Measurements from ENCODE around the gene WDR12.
"Not testable (repeated sequence)": the region's sequence is repeated elsewhere in the genome, so short reads cannot be mapped to it uniquely, and the experiment has no call there.

Gene WDR12

DNA sequence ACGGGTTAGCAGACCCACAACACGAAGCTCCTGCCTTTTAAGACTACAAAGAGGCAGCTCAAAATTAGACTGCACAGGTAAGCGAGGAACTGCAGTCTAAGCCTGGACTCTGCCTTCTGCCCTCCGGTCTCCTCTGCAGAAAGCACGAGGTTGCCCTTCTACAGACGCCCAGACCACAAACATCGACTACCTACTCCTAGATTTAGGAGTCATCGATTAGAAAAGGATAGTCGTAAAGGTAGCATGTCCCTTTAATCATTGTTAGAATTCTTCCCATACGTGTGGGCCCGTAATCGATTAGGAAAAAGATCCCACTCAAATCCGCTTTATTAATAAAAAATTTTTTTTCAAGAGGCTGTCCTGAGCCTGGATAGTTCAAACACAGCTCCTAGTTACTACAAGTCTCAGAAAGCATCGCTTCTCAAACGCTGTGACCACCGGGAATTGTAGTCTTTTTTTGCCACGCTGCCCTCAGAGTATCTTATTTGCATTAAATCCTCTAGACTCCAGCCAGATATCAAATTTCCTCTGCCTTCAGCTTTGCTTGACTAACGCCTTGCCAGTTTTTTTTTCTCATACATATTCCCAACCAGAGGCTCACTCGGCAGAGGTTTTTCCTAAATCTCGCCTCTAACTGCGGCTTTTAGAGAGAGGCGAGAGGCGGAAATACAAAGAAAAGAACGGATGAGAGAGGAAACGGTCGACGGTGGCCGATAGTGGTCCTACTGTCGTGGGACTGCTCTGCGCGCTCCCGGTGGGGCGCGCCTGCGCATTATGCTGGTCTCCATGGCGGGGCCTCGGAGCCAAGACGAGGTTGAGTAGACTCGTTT is at the start of gene WDR12, which contains the start of gene CARF:
Gene WDR12, minus strand, starts transcription at position 162 of the 830 bp plus-strand sequence. CDS start 197 bp downstream, outside the sequence.
Gene CARF, plus strand, starts transcription at position 764 of the 830 bp plus-strand sequence. CDS start 29,628 bp downstream, outside the sequence.
- peak; percentile 88 to 92 for DNase-seq

DNA sequence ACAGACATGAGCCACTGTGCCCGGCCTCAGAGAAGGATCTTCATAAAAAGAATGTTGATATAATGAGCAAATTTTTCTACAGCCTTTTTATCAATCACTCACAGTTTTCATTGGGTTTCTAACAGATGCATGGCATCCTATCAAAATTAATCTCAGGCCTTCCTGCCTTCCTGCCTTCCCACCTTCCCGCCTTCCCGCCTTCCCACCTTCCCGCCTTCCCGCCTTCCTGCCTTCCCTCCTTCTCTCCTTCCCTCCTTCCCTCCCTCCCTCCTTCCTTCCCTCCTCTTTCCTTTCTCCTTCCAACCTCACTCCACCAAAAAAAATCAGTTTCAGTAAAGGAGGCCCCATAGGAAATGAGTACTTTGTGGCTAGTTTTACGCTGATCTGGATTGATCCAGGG is 49.1 kb upstream of the WDR12 start:
- DNase-seq: no peak

DNA sequence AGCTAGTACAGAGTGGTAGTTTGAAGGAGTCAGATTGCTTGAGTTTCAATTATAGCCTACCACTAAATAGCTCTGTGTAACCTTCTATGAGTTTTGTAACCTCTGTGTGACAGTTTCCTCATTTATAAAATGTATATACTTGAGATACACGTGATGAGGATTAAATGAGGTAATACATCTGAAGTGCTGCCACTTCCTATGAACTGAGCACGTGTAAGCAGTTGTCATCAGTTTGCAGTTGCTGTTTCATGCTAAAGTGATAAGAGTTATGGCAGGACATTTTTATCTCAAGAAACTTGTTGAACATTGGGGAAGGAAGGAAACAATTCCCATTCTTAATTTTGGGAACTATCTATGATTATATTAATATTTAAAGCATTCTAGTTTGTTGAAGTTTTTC is 39.1 kb upstream of the WDR12 start:
- DNase-seq: no peak

DNA sequence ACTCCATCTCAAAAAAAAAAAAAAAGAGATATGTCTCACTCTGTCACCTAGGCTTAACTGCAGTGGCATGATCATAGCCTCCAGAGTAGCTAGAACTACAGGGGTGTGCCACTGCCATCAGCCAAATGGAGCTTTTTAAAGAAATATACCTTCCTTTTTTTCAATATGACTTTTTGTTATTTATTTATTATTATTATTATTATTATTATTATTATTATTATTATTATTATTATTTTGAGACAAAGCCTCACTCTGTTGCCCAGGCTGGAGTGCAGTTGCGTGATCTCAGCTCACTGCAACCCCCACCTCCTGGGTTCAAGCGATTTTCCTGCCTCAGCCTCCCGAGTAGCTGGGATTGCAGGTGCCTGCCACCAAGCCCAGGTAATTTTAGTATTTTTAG is 37.9 kb upstream of the WDR12 start:
- not testable (repeated sequence) for DNase-seq

DNA sequence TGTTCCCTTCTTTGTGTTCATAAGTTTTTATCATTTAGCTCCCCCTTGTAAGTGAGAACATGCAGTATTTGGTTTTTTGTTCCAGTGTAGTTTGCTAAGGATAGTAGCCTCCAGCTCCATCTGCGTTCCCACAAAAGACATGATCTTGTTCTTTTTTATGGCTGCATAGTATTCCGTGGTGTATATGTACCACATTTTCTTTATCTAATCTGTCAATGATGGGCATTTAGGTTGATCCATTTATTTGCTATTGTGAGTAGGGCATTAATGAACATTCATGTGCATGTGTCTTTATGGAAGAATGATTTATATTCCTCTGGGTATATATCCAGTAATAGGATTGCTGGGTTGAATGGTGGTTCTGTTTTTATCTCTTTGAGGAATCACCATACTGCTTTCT is 34.0 kb upstream of the WDR12 start:
- no peak for DNase-seq

DNA sequence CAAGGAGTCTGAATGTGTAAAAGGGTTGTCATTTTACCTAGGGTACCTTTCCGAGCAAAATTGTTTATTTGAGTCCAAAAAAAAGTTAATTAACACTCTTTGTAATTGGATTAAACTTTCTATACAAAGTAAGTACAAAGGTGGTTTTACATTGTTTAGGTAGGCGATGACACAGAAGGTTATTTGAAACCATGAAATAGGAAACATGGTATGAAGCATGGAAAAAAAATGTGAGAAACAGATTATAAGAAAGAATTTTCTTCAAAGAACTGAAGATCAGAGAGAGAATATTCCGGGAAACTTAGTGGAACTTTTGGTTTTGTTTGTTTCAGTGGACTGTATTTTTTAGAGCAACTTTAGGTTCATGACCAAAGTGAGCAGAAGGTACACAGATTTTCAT is 33.3 kb upstream of the WDR12 start:
- DNase-seq: no peak

DNA sequence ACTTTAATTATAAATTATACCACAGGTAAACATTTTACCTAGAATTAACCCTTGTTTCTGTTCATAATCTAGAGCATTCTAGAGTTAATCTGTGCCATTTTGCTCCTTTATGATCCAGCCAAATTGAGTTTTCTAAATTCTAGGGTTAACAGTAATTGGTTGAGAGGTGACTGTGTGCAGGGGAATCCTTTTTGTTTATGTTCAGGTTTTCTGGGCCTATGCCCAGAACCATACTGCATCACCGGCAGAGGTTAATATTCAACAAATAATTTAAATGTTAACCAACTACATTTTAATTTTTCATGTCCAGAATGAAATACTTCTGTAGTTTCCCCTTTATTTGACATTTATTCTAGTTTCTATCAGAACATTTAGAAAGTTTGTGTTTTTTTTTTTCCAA is 32.9 kb upstream of the WDR12 start:
- DNase-seq: no peak

DNA sequence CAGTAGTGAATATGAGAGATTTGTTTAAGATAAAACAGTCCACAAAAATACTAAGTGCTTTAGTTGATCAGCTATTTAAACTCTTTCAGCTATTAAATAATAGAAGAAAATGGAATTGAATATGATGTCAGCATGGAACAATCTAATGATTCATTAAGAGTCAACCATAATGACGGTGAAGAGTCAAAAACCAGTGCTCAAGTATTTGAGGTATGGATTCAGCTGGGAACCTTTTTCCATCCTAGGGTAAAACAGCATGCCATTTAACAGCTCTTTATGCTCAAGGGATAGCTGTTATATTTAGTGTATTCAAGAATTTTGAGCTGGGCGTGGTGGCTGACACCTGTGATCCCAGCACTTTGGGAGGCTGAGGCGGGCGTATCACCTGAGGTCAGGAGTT is 30.3 kb upstream of the WDR12 start:
- no peak for DNase-seq

DNA sequence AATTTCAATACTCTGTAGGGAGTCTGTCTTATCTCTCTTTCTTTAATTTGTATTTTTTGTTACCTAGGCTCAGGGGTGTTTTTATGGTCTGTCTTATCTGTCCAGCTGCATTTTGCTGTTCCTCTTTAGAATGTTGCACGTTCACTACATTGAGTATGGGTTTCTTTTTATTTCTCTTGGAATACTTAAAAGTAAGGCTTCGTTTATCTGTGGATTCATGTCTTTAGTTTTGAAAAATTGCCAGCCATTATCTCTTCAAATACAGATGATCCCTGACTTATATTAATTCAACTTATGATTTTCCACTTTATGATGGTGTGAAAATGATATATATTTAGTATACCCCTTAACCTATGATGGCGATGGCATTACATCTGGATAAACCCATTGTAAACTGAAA is 27.5 kb upstream of the WDR12 start:
- DNase-seq: no peak

DNA sequence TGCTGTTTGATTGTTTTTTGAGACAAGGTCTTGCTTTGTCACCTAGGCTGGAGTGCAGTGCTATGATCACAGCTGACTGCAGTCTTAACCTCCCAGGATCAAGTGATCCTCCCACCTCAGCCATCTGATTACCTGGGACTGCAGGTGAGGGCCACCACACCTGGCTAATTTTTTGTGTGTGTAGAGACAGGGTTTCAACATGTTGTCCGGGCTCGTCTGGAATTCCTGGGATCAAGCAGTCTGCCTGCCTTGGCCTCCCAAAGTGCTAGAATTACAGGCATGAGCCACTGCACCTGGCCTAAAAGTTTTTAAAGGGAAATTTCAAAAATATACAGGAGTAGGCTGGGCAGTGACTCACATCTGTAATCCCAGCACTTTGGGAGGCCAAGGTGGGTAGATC is 23.0 kb upstream of the WDR12 start:
- no peak for DNase-seq

DNA sequence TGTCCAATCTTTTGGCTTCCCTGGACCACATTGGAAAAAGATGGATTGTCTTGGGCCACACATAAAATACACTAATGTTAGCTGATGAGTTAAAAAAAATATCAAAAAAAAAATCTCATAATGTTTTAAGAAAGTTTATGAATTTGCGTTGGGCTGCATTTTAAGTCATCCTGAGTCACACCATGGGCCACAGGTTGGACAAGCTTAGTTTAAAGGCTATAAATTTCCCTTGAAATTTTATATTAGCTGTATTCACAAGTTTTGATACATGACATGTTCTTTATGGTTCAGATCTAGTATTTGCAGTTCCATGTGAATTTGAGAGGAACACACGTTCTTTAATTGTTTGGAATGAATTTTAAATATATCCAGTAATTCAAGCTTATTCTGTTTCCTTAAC is 22.5 kb upstream of the WDR12 start:
- DNase-seq: no peak

DNA sequence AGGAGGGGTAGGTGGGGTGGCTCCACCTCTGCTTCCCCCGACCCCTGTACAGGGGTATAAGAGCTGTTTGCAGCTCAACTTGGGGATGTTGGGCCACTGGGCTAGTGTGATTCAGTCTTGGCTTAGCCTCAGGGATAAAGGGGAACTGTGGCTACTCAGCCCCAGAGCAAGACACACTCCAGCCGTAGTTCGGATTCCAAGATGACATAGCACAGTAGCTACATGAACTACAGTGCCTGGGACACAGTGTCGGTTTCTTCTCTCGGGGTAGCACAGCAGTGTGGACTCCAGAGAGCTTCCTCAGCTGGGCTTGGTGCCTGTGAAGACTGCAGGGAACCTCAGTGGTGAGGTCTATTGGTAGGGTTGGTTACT is 21.7 kb upstream of the WDR12 start:
- DNase-seq: no peak

DNA sequence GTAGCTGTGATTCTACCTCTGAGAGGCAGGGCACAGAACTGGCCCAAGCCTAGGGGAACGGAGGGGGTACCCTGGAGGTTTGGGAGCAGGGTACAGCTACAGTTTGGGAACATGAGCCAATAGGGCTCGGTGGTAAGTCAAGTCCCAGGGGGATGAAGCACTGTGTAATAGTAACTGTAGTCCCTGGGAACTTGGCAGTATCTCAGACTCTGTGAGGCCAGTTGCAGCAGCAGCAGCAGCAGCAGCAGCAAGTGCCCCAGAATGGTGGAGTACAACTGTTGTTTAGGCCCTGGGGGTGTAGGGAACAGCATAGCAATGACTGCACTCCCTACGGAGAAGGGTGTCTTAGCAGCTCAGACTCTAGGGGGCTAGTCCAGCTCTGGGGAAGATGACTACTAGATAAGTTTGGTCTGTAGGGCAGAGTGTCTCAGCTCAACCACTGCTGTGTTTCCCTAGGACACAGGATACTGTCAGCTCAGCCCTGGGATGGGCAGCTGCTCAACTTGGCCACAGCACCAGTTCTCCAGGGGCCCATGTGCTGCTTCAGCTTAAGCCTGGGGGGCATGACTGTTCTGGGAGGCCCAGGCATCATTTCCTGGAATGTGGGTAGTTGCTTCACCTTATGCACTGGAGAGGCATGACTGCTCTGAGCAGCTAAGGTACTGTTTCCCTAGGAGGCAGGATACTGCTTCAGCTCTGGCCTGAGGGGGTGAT is 21.1 kb upstream of the WDR12 start:
- DNase-seq: no peak

DNA sequence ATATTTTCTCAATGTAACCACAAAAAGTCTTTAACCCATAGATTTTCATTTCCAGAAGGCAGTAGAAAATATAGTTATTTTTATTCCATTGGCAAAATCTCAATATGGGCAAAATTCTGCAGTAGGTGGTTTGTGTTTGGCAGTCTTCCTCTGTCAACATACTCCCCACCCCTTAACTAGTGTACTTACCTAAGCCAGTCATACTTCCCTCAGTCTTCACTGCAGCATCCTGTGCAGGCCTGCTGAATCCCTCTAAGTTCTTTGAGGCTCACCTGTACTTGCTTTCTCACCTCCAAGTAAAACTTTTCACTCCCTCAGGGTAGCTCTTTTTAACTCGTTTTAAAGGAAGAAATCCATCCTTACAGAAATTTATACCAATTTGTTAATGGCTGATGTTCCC is 7.4 kb upstream of the WDR12 start:
- DNase-seq: no peak

DNA sequence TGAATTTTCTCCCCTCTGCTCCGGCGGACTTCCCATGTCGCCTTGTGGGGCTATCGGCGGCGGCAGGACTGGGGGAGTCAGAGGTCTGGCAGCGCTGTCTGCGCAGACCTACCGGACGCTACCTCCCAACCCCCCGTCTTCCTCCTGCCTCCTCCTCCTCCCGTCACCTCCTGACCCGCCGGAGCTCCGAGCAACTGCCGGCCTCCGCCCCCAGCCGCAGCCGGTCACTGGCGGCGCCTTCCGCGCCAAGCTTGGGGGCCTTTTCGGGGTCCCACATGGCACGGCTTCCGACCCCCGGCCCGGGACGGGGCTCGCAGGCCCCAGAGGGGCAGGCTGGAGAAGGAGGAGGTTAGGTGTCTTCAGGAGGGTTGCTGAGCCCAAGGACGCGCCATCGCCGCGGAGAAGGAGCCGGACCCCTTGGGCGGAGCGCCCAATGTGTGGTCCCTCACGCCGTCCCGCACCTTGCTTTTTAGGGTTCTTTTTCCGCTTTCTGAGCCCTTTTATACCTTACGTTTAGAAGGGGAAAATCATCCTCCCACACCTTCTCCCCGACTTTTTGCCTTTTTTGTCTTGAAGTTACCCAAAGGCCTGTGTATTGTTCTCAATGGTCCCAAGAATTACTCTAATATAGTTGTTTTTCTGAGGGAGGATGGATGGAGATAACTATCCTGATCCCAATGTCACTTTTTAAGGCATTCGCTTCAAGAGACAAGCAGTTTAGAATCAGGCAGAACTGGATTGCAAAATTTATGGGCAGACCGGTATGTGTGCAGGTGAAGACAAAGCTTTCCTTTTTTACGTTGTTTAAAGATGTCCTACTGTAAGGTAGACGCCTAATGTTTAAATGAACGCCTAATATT is 1.1 kb upstream of the WDR12 start:
- DNase-seq: peak; percentile 10 to 15

DNA sequence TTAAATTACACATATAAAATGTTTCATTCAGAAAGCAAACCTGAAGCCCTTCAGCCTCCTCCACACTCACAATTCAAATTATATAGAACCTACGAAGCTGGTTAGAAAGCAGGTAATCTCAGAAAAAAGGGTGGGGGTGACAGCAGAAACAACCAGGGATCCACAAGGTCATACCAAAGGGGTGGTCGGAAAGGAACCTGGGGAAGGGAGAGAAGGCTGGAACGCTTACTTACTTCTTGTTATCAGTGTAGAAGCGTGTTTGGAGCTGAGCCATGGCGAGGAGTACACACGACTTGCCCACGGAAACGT is 316 bp downstream of the WDR12 start:
- DNase-seq: no peak

DNA sequence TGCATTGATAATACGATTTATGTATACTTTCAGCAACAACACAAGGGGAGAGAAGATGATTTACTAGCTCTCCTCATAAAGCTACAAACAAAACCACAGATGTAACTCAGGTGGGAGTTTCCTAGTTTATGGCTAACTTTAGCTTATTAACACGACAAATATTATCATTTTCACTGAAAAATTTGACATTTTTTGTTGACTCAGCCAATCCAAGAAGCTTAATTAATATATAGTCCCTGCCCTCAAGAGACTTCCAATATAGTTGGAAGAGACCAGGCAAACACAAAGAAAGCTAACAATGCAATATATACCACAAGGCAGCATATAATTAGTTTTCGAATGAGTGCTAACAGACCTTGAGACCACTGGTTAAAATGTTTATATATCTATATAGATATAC is 775 bp downstream of the WDR12 start:
- no peak for DNase-seq

DNA sequence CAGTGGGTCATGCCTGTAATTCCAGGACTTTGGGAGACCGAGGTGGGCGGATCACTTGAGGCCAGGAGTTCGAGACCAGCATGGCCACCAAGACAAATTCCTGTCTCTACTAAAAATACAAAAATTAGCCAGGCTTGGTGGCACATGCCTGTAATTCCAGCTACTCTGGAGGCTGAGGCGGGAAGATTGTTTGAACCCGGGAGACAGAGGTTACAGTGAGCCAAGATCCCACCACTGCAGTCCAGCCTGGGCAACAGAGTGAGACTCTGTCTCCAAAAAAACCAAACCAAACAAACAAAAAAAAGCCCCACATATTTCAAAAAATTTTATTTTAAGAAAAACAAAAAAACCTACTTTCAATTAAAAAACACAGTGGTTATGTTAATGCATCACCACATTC is 1.2 kb downstream of the WDR12 start:
- not testable (repeated sequence) for DNase-seq

DNA sequence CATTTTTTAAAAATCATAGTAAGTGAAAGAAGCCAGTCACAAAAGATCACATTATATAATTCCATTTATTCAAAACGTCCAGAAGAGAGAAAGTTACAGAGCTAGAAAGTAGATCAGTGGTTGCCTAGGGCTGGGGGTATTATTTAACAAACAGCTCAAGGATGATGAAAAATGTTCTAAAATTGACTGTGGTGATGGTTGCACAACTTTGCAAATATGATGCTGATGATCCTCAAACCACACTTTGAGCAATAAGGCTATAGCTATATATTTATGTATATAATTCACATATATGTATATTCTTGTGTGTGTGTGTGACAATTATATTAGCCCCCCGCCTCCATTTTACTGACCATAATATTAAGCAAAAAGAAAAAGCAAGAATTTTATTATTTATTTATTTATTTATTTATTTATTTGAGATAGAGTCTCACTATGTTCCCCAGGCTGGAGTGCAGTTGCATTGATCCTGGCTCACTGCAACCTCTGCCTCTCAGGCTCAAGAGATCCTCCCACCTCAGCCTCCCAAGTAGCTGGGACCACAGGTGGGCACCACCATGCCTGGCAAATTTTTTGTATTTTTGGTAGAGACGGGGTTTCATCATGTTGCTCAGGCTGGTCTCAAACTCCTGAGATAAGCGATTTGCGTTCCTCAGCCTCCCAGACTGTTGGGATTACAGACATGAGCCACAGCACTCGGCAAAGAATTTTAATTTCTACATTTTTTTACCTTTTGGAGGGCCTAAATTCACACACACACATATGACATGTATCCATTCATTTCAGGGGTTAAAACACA is 1.9 kb downstream of the WDR12 start:
- no peak for DNase-seq

DNA sequence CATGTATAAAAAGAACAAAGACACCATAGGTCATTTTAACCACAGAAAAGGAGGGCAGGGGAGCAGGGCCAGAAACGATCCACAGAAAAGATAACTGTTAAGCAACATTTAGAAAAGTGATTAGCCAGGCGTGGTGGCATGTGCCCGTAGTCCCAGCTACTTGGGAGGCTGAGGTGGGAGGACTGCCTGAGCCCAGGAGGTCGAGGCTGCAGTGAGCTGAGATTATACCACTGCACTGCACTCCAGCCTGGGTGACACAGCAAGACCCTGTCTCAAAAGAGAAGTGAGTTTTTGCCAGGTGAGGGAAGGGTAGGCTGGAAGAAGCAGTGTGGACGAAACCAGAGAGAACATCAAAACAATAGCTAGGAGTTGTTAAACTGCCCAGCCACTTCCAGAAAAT is 3.3 kb downstream of the WDR12 start:
- DNase-seq: no peak

DNA sequence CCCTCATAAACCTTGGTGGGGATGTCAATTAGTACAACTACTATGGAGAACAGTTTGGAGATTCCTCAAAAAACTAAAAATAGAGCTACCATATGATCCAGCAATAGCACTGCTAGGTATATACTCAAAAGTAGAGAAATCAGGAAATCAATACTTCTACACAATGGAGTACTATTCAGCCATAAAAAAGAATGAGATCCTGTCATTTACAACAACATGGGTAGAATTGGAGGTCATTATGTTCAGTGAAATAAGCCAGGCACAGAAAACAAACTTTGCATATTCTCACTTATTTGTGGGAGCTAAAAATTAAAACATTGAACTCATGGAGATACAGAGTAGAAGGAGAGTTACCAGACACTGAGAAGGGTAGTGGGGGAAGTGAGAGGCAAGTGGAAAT is 6.0 kb downstream of the WDR12 start:
- DNase-seq: not testable (repeated sequence)

DNA sequence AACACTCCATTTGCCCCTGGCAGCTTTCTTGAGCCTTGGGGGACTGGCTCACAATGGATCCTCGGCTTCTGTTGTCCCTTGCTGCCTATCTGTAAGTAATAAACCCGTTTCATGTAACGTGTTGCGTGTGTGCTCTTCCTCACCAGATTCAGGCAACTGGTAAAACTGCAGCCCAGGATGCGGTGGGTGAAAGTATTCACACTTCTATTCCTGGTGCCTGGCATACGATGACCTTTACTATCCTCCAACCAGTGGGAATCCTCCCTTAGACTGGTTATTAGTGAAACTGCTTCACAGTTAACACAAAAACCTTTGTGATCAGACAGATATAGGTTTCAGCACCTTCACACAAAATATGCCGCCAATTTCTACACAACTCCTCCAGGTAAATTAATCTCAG is 26.3 kb downstream of the WDR12 start:
- DNase-seq: no peak
